ENCODE data around the gene SRMS.

Gene SRMS

DNA sequence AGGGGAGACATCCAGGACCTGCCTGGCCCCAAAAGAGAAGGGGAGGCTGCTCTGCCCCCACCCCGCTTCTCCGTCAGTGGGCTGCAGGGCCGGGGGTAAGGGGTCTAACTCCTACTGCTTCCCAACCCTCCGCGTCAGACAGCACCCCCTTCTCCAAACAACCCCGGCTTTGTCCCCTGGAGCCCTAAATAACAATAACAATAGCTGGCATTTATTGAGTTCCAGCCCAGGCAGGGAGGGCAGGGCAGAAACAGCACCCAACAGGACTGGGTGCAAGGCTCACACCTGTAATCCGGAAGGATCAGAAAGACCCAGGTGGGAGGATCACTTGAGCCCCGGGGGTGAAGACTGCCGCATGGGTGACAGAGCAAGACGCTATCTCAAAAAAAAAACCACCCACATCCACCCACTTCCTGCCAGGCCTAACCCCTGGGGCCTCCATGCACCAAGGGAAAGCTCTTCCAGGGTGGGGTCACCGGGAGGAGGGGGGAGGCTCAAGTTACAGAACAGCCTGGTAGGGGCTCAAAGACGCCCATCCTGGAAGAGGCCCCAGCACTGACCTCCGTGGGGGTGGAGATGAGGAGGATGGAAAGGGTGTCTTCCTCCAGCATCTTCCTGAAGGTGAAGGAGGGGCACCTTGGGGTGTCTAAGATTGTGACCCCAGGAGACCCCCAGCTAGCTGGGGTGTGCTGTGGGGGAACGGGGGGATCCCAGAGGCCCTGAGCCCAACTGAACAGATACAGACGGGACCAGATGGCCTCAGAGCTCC is 5.1 kb upstream of the SRMS start:
- no peak for DNase-seq (ENCODE audit: low read depth)

DNA sequence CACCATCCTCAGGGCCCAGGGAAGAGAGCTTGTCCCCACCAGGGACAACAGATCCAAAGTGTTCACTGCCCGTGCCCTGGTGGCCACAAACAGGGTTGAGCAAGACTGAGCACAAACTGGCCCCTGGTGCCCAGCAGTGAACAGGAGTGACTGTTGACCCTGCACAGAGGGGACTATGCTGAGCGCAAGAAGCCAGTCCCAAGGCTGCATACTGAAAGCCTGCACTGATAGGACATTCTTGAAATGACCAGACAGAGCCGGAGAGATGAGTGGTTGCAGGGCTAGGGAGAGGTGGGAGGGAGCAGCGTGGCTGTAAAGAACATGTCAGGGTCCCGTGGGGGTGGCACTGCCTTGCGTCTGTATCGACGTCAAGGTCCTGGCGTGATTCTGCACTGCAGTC is 3.5 kb upstream of the SRMS start:
- DNase-seq (ENCODE audit: low read depth), result no peak

DNA sequence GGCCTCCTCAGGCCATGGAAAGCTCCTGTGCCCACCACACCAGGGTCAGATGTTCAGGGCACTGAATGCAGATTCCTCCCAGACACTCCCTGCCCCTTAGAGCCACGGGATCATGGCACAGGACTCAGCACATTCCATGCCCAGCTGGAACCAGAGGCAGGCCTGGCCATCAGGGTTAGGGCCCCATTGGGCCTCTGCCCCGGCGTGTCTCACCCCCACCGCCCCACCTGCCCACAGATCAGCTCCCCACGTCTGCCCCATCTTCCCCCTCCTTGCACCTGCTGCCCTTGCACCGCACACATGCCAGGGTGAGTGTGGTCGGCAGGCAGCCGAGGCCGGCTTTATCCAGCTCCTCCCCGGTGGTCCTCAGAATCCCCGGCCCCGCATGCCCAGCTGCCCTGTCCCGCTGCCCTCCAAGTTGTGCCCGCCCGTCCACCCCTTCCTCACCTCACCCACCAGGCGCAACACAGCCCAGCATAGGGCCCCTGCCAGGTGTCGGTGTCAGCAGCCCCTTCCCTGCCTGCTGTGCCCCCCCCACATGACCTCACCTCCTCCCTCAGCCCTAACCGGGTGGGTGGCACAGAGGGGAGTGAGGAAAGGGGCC is 2.2 kb upstream of the SRMS start:
- no peak for DNase-seq (ENCODE audit: low read depth)

DNA sequence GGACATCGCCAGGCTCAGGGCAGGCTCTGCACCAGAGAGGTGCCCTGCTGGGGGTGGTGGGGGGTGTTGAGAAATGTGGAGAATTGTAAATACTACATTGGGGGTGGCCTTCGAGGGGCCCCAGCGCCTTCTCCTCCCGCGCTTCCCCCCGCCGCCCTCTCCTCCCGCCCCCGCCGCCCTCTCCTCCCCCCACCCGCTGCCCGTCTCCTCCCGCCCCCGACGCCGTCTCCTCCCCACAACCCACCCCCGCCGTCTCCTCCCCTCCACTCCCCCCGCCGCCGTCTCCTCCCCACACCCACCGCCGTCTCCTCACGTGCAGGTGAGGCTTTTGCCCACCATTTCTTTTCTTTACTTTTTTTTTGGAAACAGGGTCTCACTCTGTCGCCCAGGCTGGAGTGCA is 1.5 kb upstream of the SRMS start:
- DNase-seq (ENCODE audit: low read depth), result no peak

DNA sequence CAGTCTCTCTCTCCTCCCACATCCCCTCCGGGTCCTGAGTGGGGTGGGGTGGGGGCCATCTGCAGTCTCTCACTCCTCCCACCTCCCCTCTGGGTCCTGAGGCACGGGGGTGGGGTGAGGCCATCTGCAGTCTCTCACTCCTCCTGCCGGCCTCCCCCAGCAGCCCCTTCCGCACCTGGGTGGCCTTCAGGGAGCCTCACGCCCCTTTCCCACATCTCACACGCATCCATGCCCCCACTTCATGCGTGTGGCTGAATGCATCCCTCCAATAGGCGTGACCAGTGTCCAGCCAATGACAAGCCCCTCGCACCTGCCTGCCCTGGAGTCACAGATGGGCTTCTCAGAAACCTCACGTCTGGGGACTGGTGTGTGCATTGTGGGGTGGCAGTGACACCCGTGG is 993 bp upstream of the SRMS start:
- no peak for DNase-seq (ENCODE audit: low read depth)

DNA sequence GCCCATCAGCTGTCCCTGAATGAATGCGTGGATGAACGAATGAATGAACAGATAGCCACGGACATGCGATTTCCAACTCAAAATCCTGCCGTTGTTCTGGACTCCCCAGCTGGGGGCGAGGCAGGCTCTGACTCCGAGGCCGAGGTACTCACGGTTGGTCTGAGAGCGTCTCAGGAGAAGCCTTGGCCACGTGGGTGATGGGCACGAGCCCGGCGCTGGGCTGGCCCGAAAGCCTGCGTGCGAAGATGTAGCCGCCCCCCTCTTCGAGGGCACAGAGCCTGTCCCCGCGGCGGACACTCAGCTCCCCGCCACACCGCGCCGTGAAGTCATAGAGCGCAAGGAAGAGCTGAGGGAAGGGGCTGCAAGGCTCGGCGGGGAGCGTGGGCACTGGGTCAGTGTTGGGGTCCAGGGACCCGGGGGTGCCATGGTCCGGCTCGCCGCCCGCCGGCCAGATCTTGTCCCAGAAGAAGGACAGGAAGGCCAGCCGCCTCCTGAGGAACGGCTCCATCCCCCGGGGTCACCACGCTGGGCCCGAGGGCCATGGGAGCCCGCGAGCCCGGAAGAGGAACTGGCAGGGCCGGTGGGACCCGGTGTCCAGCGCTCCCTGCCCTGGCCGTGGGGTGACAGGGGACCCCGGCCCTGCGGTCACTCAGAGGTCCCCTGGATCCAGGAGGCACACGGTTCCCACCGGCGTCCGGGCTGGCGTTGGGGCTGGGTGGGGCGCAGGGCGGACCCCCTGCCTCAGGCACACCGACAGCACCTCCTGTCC is 409 bp downstream of the SRMS start:
- DNase-seq (ENCODE audit: low read depth), result no peak

DNA sequence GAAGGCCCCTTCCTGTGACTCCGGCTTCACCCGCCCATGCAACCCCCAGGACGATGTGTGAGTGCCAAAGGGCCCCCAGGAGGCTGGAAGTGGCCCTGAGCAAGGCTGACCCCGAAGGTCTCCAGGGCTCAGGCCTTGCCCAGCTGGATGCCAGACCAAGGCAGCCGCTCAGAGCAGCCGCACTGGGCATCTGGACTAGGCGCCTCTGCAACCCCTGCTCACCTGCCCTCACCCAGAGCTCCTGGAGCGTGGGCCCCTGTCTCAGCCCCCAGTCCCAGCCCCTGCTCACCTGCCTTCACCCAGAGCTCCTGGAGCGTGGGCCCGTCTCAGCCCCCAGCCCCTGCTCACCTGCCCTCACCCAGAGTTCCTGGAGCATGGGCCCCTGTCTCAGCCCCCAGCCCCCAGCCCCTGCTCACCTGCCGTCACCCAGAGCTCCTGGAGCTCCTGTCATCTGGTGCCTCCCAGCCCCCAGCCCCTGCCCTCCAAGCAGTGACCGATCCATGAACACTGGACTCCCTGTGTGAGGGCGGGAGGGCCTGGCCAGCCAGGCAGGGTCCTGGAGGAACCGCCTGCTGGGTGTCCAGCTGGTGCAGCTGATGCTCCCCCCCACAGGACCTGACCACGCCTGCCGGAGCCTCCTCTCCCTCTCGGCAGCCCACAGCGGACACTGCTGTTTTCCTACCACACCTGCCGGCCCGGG is 1.1 kb downstream of the SRMS start:
- DNase-seq (ENCODE audit: low read depth), result no peak

DNA sequence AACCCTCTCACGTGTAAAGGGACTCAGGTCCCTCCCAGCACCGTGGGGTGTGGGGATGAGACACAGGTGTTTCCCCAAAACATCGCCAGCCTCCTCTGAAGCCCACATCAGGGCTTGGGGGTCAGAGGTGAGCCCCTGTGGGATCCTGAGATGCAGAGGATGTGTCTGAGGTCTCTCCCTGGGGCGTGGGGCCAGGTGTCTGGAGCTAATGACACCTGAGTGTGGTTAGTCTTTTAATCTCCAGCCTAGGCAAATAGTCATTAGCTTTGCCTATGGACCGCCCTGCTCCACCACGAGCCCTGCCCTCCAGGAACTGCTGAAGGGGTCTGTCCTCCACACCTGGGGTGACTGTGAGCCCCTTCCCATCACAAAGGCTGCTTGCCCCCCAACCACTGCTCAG is 1.7 kb downstream of the SRMS start:
- no peak for DNase-seq (ENCODE audit: low read depth)

DNA sequence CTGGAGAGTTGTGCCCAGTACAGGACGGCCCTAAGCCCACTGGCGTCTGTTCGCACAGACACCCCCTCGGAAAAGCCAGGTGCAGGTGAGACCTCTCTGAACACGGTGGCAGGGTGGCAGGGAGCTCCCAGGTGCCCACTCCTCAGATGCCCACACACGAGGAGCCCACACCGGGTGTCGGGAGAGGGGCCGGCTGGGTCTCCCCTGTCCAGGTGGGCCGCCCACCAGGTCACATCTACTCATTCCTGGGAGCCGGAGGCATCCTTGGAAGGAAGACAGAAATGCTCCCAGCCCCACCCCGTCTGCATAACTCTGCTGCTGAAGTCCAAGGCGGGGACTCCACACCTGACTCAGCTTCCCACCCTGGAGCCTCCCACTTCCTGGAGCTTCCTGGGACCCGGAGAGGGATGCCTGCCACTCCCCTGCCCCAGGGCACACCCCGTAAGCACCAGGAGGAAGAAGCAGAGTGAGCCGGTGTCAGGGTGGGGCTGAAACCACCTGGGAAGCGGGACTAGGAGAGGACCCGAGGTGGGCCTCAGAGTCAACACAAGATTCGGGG is 2.5 kb downstream of the SRMS start:
- DNase-seq (ENCODE audit: low read depth), result no peak

DNA sequence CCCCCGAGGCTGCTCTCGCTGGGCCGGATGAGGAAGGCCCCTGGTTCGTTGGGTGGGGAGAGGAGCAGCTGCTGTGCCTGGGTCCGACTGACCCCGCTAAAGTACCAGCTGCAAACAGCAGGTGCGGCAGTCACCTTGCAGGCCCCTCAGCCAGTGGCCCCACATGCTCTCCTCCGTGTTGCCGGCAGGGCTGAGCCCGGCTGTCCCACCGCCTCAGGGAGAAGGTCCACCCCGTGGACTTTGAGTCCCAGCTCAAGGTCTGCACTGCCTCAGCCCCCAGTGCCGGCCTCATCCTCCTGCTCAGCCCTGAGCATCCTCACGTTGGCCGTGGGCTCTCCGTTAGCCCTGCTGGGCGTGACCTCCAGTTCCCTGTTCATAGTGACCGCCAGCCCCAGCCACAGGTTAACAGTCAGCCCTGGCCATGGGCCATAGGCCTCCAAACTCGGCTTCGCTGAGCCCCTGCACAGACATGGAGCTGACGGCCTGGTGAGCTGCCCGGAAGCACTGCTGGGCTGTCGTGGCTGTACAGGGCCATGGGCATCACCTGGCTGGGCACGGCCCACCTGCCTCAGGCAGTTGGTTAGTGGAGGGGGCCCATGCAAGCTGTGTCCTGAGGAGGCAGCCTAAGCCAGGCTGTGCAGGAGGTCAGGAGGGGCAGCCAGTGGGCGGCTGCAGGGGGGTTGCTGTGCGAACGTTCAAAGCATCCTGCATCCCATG is 3.1 kb downstream of the SRMS start:
- no peak for DNase-seq (ENCODE audit: low read depth)

DNA sequence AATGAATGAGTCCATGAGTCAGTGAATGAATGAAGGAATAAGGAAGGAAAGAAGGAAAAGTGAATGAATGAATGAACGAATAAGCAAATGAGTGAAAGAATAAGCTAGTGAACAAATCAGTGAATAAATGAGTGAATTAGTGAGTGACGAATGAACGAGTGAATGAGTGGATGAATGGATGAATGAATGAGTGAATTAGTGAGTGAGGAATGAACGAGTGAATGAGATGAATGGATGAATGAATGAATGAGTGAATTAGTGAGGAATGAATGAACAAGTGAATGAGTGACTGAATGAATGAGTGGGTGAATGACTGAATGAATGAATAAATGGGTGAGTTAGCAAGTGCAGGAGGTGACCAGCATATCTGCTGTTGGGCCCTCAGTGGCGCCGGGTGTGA is 3.8 kb downstream of the SRMS start:
- no peak for DNase-seq (ENCODE audit: low read depth)

DNA sequence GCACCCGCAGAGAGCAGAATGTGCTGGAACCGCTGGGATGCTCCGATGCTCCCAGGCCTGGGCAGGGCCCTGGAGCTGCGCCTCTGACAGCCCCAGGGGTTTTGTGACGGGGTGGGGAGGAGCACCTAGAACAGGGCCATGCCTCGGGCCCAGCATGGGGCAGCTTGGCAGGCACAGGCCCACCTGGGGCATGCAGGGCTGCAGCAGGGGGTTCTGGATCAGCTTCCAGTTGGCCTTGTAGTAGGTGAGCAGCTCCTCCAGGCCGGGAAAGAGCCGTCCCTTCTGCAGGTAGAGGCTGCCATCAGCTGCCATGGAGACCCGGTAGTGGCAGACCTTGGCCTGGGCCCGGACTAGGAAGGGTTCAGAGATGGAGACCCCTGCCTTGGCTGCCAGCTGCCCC is 4.4 kb downstream of the SRMS start:
- no peak for DNase-seq (ENCODE audit: low read depth)

DNA sequence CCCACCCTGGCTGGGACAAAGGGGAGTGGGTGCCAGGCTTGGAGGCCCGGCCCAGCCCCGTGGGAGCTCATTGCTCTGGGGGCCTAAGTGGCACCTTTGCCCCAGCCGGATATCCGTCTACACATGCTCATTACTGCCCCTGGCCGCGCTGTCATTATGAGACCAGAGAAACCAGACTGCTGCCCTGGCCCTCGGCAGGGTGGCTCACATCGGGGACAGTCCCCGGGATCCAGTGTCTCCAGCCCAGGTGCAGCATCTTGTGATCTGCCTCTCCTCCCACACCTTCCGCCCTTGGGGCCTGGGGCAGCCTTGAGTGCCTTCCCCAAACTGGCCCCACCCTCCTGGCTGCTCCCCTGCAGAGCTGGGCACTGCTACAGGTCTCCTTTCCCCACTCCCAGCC is 4.9 kb downstream of the SRMS start:
- no peak for DNase-seq (ENCODE audit: low read depth)

DNA sequence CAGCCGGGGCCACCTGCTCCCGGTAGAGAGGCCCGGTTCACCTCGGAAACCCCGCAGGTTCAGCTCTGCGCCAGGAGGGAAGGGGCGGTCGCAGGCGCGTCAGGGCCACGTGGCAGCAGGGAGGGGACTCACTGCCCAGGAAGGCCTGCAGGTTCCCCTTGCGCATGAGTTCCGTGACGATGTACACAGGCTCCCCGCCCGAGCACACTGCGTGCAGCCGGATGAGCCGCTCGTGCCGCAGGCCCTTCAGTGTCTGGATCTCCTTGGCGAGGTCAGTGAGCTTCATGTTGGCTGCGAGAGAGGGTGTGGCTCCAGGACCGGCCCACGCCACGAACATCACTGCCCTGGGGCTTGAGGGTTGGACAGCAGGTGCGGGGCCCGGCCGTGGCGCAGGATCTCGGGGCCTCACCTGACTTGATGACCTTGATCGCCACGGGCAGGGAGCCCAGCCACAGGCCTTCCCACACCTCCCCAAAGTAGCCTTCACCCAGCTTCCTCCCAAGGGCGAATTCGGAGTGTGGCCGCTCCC is 5.5 kb downstream of the SRMS start:
- DNase-seq (ENCODE audit: low read depth), result no peak

DNA sequence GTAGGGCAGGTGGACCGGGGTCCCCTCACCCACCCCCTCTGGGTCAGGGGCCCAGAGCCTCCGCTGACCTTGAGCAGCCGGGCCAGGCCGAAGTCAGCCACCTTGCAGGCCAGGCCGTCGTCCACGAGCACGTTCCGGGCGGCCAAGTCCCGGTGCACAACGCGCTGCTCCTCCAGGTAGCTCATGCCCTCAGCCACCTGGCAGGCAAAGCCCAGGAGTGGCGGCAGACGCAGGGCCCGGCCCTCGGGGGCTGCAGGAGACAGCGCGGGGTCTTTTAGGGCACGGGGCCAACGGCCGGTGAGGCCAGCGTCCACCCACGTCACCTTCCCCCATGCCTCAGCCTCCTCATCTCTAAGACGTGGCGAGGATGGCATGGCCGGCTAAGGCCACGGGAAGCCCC is 6.2 kb downstream of the SRMS start:
- no peak for DNase-seq (ENCODE audit: low read depth)

DNA sequence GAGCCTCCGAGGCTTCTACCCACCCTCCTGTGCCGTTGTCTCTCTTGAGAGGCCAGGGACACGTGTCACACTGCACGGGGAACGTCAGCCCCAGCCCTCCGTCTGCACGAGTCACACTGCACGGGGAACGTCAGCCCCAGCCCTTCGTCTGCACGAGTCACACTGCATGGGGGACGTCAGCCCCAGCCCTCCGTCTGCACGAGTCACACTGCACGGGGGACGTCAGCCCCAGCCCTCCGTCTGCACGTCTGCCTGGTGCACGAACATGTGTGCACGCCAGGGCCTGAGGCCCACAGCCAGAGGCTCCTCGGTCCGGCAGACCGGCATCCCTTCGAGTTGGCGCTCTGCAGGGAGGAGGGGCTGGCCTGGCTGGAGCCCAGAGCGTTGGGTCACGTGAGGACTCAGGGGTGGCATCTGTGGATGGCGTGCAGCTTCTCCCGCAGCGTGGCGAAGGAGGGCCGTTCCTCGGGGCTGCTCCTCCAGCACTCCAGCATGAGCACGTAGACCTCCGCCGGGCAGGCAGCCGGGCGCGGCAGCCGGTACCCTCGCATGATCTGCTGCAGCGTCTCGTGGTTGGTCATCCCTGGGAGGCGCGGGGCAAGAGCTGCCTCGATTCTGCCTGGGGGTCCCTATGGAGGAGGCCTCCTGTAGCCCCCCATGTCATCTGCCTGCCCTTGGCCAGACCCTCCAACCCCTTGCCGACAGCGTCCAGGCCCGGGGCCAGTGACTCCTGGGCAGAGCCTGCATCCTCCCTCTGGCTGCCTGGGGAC is 6.9 kb downstream of the SRMS start:
- DNase-seq (ENCODE audit: low read depth), result no peak

DNA sequence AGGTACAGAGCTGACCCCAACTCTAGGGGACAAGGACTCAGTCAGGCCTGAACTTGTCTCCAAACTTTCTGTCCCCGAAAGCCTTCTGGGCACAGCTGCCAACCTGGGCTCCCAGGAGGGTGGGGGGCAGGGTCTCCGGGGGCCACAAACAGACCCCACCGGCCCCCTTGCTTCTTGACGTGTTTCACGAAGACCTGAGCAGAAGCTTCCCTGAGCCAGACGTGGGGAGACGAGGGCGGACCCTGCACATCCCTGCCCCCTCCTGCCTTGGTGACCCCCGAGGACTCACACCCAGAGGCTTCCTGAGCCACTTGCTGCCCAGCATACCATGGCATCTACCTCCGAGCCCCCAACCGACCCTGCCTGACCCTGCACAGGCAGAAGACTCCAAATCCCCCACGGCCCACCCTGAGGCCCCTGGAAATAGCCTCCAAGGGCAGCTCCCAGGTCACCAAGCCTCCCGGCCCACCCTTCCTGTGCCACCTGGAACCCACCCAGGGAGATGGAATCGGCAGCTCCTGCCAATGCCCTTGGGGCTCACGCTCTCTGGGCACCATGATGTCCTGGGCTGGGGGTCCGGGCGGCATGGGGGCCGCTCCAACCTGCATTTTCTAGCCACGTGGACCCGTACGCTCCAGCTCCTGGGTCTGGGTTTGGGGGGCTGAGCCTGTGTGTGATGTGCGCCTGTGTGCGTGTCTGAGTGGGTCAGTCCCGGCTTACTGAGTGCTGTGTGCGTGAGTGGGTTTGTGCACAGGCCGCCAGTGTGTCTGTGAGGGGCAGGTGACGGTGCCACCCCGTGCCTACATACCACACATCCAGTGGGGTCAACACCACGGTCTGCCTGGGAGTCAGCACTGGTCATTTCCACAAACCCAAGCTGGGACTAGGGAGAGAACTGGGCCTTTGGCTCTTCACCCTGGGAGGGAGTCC is 7.8 kb downstream of the SRMS start:
- no peak for DNase-seq (ENCODE audit: low read depth)

DNA sequence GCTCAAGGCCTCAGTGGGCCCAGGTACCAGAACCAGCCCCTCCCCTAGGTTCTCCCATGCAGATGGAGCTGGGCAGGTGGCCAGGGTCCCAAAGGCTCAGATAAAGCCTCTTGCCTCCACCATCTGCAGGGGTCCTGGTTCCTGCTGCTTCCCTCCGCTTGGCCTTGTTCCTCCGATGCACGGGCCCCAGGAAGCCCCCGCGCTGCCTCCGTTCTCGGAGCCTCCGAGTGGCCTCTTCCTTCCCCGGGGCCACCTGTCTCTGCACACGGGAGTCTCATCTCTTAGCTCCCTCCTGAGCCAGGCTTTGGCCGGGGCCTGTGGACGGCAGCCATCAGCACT is 8.5 kb downstream of the SRMS start:
- DNase-seq (ENCODE audit: low read depth), result no peak

DNA sequence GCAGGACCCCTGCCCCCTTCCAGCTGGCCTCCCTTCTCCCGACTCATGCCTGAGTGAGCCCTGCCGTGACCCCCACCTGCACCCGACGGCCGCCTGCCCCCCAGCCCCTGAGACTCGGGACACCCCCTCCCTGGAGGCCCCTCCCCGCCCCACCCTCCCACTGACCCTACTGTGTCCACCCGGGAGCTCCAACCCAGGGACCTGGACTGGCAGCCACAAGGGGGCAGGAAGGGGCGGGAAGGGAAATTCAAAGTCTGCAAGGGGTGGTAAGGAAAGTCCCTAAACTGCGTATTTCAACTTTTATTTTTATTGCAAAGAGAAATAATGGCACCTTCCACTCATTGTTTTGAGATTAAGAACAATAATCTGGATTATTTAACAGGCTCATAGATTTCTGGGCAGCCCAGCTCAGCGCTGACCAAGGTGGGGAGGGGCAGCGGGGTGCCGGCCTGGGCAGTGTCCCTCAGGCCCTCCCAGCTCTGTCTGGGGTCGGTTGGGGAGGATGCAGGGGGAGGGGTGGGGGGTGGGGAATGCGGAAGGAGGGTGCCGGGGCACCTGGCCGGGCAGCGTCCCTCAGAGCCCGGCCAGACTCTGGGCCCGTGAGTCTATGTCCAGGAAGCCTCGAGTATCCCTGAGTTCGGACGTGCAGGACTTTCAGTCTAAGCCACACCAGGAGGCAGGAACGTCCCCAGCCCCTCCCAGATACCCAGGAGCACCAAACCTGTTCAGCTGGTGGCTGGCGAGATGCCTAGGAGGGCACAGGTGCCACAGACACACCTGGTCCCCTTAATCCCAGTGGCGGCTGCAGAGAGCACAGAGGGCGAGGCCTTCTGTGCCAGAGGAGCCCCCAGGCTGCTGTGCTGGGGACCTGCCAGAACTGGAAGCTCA is 9.1 kb downstream of the SRMS start:
- DNase-seq (ENCODE audit: low read depth), result no peak
